Posterior cingulate gyrus (tissue), 11 donors: Measurements from ENCODE around the gene FBXW7.

ENCODE experiments used
- DNase-seq, 10 donors: peaks; one replicate each; pipeline versions ENCODE4 v3.0.0 to v3.0.0-alpha.2; 2020 to 2021; ENCODE audit warnings: mixed read lengths in 3 of 10
- intact Hi-C: fragments of 100-400 bp; cut with DNase I; formaldehyde crosslinking; loops from one replicate; pipeline ENCODE4 v1.15.1; 2023

The FBXW7 gene

GRCh38 chr4:152479428-152480026 lies 56.4 kb downstream of the FBXW7 start:
- intact Hi-C loops: no loop called here
- no peak for DNase-seq

GRCh38 chr4:152478461-152479237 lies 57.2 kb downstream of the FBXW7 start:
- intact Hi-C loops: no loop called here
- no peak for DNase-seq

GRCh38 chr4:152476796-152477195 lies 59.1 kb downstream of the FBXW7 start:
- DNase-seq: no peak
- intact Hi-C loops: no loop called here

- no peak for DNase-seq
- intact Hi-C loops: no loop called here
Observed at GRCh38 chr4:152471251-152471792, 64.6 kb downstream of the FBXW7 start.

GRCh38 chr4:152468408-152468807 lies 67.5 kb downstream of the FBXW7 start:
- intact Hi-C loops: no loop called here
- no peak for DNase-seq

- intact Hi-C loops: no loop called here
- DNase-seq: no peak
Observed at GRCh38 chr4:152467101-152467500, 68.8 kb downstream of the FBXW7 start.

- DNase-seq: no peak
- intact Hi-C loops: no loop called here
Observed at GRCh38 chr4:152464030-152464823, 71.7 kb downstream of the FBXW7 start.

GRCh38 chr4:152463562-152463961 lies 72.3 kb downstream of the FBXW7 start:
- intact Hi-C loops: no loop called here
- no peak for DNase-seq

- intact Hi-C loops: no loop called here
- DNase-seq: no peak
Observed at GRCh38 chr4:152462695-152463094, 73.2 kb downstream of the FBXW7 start.

- intact Hi-C loops: no loop called here
- no peak for DNase-seq
Observed at GRCh38 chr4:152462047-152462446, 73.8 kb downstream of the FBXW7 start.

GRCh38 chr4:152460488-152460887 lies 75.4 kb downstream of the FBXW7 start:
- intact Hi-C loops: no loop called here
- DNase-seq: no peak

GRCh38 chr4:152459326-152459725 lies 76.6 kb downstream of the FBXW7 start:
- intact Hi-C loops: no loop called here
- DNase-seq: no peak

GRCh38 chr4:152458801-152459302 lies 77.0 kb downstream of the FBXW7 start:
- intact Hi-C loops: no loop called here
- DNase-seq: no peak

GRCh38 chr4:152456609-152457008 lies 79.3 kb downstream of the FBXW7 start:
- intact Hi-C loops: no loop called here
- DNase-seq: no peak

GRCh38 chr4:152455311-152455710 lies 80.6 kb downstream of the FBXW7 start:
- intact Hi-C loops: no loop called here
- DNase-seq: no peak

GRCh38 chr4:152454398-152455011 lies 81.4 kb downstream of the FBXW7 start:
- DNase-seq: no peak
- intact Hi-C loops: loop anchor here (1.0 kb wide), 1 partner anchor 186 kb away; no protein-coding TSS in a partner anchor

- intact Hi-C loops: no loop called here
- peak in 1 of 10 donors; percentile 42 for DNase-seq
Observed at GRCh38 chr4:152451496-152451895, 84.4 kb downstream of the FBXW7 start.

- no peak for DNase-seq
- intact Hi-C loops: no loop called here
Observed at GRCh38 chr4:152448854-152449253, 87.0 kb downstream of the FBXW7 start.

GRCh38 chr4:152448038-152448707 lies 87.7 kb downstream of the FBXW7 start:
- no peak for DNase-seq
- intact Hi-C loops: no loop called here

GRCh38 chr4:152443859-152444258 lies 92.0 kb downstream of the FBXW7 start:
- intact Hi-C loops: no loop called here
- DNase-seq: no peak
